Measurements from ENCODE around the gene CHRNA9.
"Not testable (repeated sequence)": the region's sequence is repeated elsewhere in the genome, so short reads cannot be mapped to it uniquely, and the experiment has no call there.

Gene CHRNA9

GRCh38 chr4:40294339-40294738 is 40.8 kb upstream of the CHRNA9 start:
- H3K4me3 ChIP-seq = no peak overlapping the region
- no peak for DNase-seq (ENCODE audit: low spot score)
- TF ChIP-seq CTCF (IDR thresholded peaks at IDR 0.05) = no peak
- H3K27ac ChIP-seq = no peak overlapping the region

GRCh38 chr4:40295030-40295429 is 40.1 kb upstream of the CHRNA9 start:
- H3K4me3 ChIP-seq; DNase-seq (ENCODE audit: low spot score); H3K27ac ChIP-seq: not testable (repeated sequence)

- no peak overlapping the region for H3K27ac ChIP-seq
- H3K4me3 ChIP-seq = no peak overlapping the region
- DNase-seq (ENCODE audit: low spot score) = no peak
- TF ChIP-seq CTCF (IDR thresholded peaks at IDR 0.05) = no peak
Observed at GRCh38 chr4:40295572-40295971, 39.6 kb upstream of the CHRNA9 start.

GRCh38 chr4:40299126-40299525 is 36.0 kb upstream of the CHRNA9 start:
- no peak for TF ChIP-seq CTCF (IDR thresholded peaks at IDR 0.05)
- no peak for DNase-seq (ENCODE audit: low spot score)
- Histone ChIP-seq H3K4me3 (no peak overlapping the region), H3K27ac (no peak overlapping the region)

- Histone ChIP-seq H3K4me3 (no peak overlapping the region), H3K27ac (no peak overlapping the region)
- DNase-seq (ENCODE audit: low spot score) = no peak
- TF ChIP-seq CTCF (IDR thresholded peaks at IDR 0.05) = no peak
Observed at GRCh38 chr4:40299811-40300292, 35.3 kb upstream of the CHRNA9 start.

- no peak for TF ChIP-seq CTCF (IDR thresholded peaks at IDR 0.05)
- Histone ChIP-seq H3K27ac (no peak overlapping the region), H3K4me3 (no peak overlapping the region)
- DNase-seq (ENCODE audit: low spot score) = no peak
Observed at GRCh38 chr4:40300371-40301162, 34.6 kb upstream of the CHRNA9 start.

GRCh38 chr4:40301603-40302002 is 33.5 kb upstream of the CHRNA9 start:
- Histone ChIP-seq H3K27ac (no peak overlapping the region), H3K4me3 (no peak overlapping the region)
- DNase-seq (ENCODE audit: low spot score) = no peak
- TF ChIP-seq CTCF (IDR thresholded peaks at IDR 0.05) = no peak
